Activated T-cell treated with anti-CD3 and anti-CD28 coated beads for 24 hours (primary cell): ENCODE data around the gene GCNT1.
"Not testable (repeated sequence)": the region's sequence is repeated elsewhere in the genome, so short reads cannot be mapped to it uniquely, and the experiment has no call there.

Experiments used
- DNase-seq: peaks from one replicate; pipeline ENCODE4 v3.0.0-alpha.2; 2020; ENCODE audit warnings: low read depth

GCNT1 gene

GRCh38 chr9:76490249-76490990 lies 31.4 kb downstream of the GCNT1 start:
- no peak for DNase-seq

- DNase-seq: not testable (repeated sequence)
Measured at GRCh38 chr9:76491056-76491455, 32.1 kb downstream of the GCNT1 start.

GRCh38 chr9:76493496-76493895 lies 34.5 kb downstream of the GCNT1 start:
- DNase-seq: not testable (repeated sequence)

GRCh38 chr9:76500061-76500460 lies 41.1 kb downstream of the GCNT1 start:
- DNase-seq: no peak

GRCh38 chr9:76502746-76503145 lies 43.8 kb downstream of the GCNT1 start:
- no peak for DNase-seq

- DNase-seq: no peak
Measured at GRCh38 chr9:76510041-76510440, 51.1 kb downstream of the GCNT1 start.

GRCh38 chr9:76510446-76510845 lies 51.5 kb downstream of the GCNT1 start:
- DNase-seq: no peak

GRCh38 chr9:76512826-76513225 lies 53.8 kb downstream of the GCNT1 start:
- DNase-seq: no peak

GRCh38 chr9:76516350-76516749 lies 57.4 kb downstream of the GCNT1 start:
- DNase-seq: no peak

GRCh38 chr9:76516871-76517270 lies 57.9 kb downstream of the GCNT1 start:
- no peak for DNase-seq

GRCh38 chr9:76519075-76519835 lies 60.3 kb downstream of the GCNT1 start:
- DNase-seq: no peak

- no peak for DNase-seq
Measured at GRCh38 chr9:76521244-76521681, 62.3 kb downstream of the GCNT1 start.

- DNase-seq: no peak
Measured at GRCh38 chr9:76521906-76522305, 62.9 kb downstream of the GCNT1 start.

GRCh38 chr9:76523617-76524200 lies 64.7 kb downstream of the GCNT1 start:
- DNase-seq: not testable (repeated sequence)

- DNase-seq: no peak
Measured at GRCh38 chr9:76525196-76525595, 66.2 kb downstream of the GCNT1 start.

- no peak for DNase-seq
Measured at GRCh38 chr9:76526026-76526425, 67.0 kb downstream of the GCNT1 start.

GRCh38 chr9:76528056-76528455 lies 69.1 kb downstream of the GCNT1 start:
- no peak for DNase-seq

- DNase-seq: no peak
Measured at GRCh38 chr9:76528642-76529190, 69.7 kb downstream of the GCNT1 start.

GRCh38 chr9:76529653-76530052 lies 70.7 kb downstream of the GCNT1 start:
- DNase-seq: no peak

- DNase-seq: no peak
Measured at GRCh38 chr9:76530458-76531110, 71.6 kb downstream of the GCNT1 start.

GRCh38 chr9:76531231-76531780 lies 72.3 kb downstream of the GCNT1 start:
- DNase-seq: no peak

GRCh38 chr9:76532877-76533276 lies 73.9 kb downstream of the GCNT1 start:
- not testable (repeated sequence) for DNase-seq
